ENCODE measurements around the gene ZNF718.
A peak's percentile ranks its signal among the peaks of the same experiment; 100 is the strongest.
"Not testable (repeated sequence)": the region's sequence is repeated elsewhere in the genome, so short reads cannot be mapped to it uniquely, and the experiment has no call there.

The ZNF718 gene

GRCh38 chr4:120616-121015 lies 3.7 kb upstream of the ZNF718 start:
- peak overlapping the region; percentile 56 for H3K9ac ChIP-seq (ENCODE audit: low read depth, low read length)
- no peaks in the 10 kb centered on the region for H4K20me1 ChIP-seq (ENCODE audit: insufficient read depth, low read length)
- H3K27me3 ChIP-seq (ENCODE audit: insufficient read depth, low read length, poor library complexity) = no peaks in the 10 kb centered on the region
- peak overlapping the region; percentile 58 for H3K4me2 ChIP-seq (ENCODE audit: insufficient read depth, low read length)
- DNase-seq (peak; percentile 41), ATAC-seq (ENCODE audit: insufficient read depth, low read depth) (no peak)
- H3K4me3 ChIP-seq (ENCODE audit: low read depth in 1 of 2, low read length in 2 of 2) = peak overlapping the region in 1 of 2 experiments; percentile 46; a peak in 2 of 4 replicates
- H3K36me3 ChIP-seq (ENCODE audit: insufficient read depth, low read length) = peaks cover 23% of the 10 kb centered on the region
- TF ChIP-seq EZH2 (IDR thresholded peaks at IDR 0.05; ENCODE audit: borderline replicate concordance, low read depth, low read length, severe bottlenecking) = no peak
- TF ChIP-seq, protein P1, sequence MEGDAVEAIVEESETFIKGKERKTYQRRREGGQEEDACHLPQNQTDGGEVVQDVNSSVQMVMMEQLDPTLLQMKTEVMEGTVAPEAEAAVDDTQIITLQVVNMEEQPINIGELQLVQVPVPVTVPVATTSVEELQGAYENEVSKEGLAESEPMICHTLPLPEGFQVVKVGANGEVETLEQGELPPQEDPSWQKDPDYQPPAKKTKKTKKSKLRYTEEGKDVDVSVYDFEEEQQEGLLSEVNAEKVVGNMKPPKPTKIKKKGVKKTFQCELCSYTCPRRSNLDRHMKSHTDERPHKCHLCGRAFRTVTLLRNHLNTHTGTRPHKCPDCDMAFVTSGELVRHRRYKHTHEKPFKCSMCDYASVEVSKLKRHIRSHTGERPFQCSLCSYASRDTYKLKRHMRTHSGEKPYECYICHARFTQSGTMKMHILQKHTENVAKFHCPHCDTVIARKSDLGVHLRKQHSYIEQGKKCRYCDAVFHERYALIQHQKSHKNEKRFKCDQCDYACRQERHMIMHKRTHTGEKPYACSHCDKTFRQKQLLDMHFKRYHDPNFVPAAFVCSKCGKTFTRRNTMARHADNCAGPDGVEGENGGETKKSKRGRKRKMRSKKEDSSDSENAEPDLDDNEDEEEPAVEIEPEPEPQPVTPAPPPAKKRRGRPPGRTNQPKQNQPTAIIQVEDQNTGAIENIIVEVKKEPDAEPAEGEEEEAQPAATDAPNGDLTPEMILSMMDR (IDR thresholded peaks at IDR 0.05; ENCODE audit: borderline replicate concordance, extremely low read depth, low read length, poor library complexity, severe bottlenecking) = no peak
- peaks cover 48% of the 10 kb centered on the region for H3K4me1 ChIP-seq (ENCODE audit: insufficient read depth, low read length)
- peak overlapping the region; percentile 63 for H2AFZ ChIP-seq (ENCODE audit: low read depth, low read length)
- peaks cover 62% of the 10 kb centered on the region for H3K9me3 ChIP-seq (ENCODE audit: insufficient read depth, low read length, severe bottlenecking)
- H3K27ac ChIP-seq (ENCODE audit: low read length) = peak overlapping the region; percentile 93
- peaks cover 23% of the 10 kb centered on the region for H3K79me2 ChIP-seq (ENCODE audit: insufficient read depth, low read length)

GRCh38 chr4:121408-122084 lies 2.8 kb upstream of the ZNF718 start:
- no peaks in the 10 kb centered on the region for H4K20me1 ChIP-seq (ENCODE audit: insufficient read depth, low read length)
- peak overlapping the region in 1 of 2 experiments; percentile 46; a peak in 2 of 4 replicates for H3K4me3 ChIP-seq (ENCODE audit: low read depth in 1 of 2, low read length in 2 of 2)
- DNase-seq (peak; percentile 80), ATAC-seq (ENCODE audit: insufficient read depth, low read depth) (peak; percentile 71)
- peaks cover 53% of the 10 kb centered on the region for H3K4me1 ChIP-seq (ENCODE audit: insufficient read depth, low read length)
- H3K27ac ChIP-seq (ENCODE audit: low read length) = peak overlapping the region; percentile 93
- peaks cover 32% of the 10 kb centered on the region for H3K79me2 ChIP-seq (ENCODE audit: insufficient read depth, low read length)
- TF ChIP-seq, protein P1 (IDR thresholded peaks at IDR 0.05; ENCODE audit: borderline replicate concordance, extremely low read depth, low read length, poor library complexity, severe bottlenecking) = peak; percentile 21
- no peak for TF ChIP-seq EZH2 (IDR thresholded peaks at IDR 0.05; ENCODE audit: borderline replicate concordance, low read depth, low read length, severe bottlenecking)
- peaks cover 32% of the 10 kb centered on the region for H3K36me3 ChIP-seq (ENCODE audit: insufficient read depth, low read length)
- no peaks in the 10 kb centered on the region for H3K27me3 ChIP-seq (ENCODE audit: insufficient read depth, low read length, poor library complexity)
- H3K9me3 ChIP-seq (ENCODE audit: insufficient read depth, low read length, severe bottlenecking) = peaks cover 71% of the 10 kb centered on the region
- peak overlapping the region; percentile 58 for H3K4me2 ChIP-seq (ENCODE audit: insufficient read depth, low read length)
- peak overlapping the region; percentile 56 for H3K9ac ChIP-seq (ENCODE audit: low read depth, low read length)
- H2AFZ ChIP-seq (ENCODE audit: low read depth, low read length) = peak overlapping the region; percentile 63

- Histone ChIP-seq H3K4me2 (ENCODE audit: insufficient read depth, low read length) (peak overlapping the region; percentile 55), H3K4me1 (ENCODE audit: insufficient read depth, low read length) (peaks cover 49% of the 10 kb centered on the region), H3K27ac (ENCODE audit: low read length) (peak overlapping the region; percentile 92), H3K9me3 (ENCODE audit: insufficient read depth, low read length, severe bottlenecking) (peaks cover 67% of the 10 kb centered on the region), H3K36me3 (ENCODE audit: insufficient read depth, low read length) (peaks cover 36% of the 10 kb centered on the region), H3K79me2 (ENCODE audit: insufficient read depth, low read length) (peaks cover 35% of the 10 kb centered on the region), H3K9ac (ENCODE audit: low read depth, low read length) (peak overlapping the region; percentile 68), H2AFZ (ENCODE audit: low read depth, low read length) (peak overlapping the region; percentile 67), H3K4me3 (ENCODE audit: low read depth in 1 of 2, low read length in 2 of 2) (peak overlapping the region in 1 of 2 experiments; percentile 62; a peak in 2 of 4 replicates)
- H4K20me1 ChIP-seq (ENCODE audit: insufficient read depth, low read length); DNase-seq; H3K27me3 ChIP-seq (ENCODE audit: insufficient read depth, low read length, poor library complexity); ATAC-seq (ENCODE audit: insufficient read depth, low read depth): not testable (repeated sequence)
These were observed 403 bp upstream of the ZNF718 start for GRCh38 chr4:123922-124274.

GRCh38 chr4:125091-125771 lies 930 bp downstream of the ZNF718 start:
- DNase-seq (peak; percentile 44), ATAC-seq (ENCODE audit: insufficient read depth, low read depth) (no peak)
- TF ChIP-seq, protein P1 (IDR thresholded peaks at IDR 0.05; ENCODE audit: borderline replicate concordance, extremely low read depth, low read length, poor library complexity, severe bottlenecking) = no peak
- TF ChIP-seq EZH2 (IDR thresholded peaks at IDR 0.05; ENCODE audit: borderline replicate concordance, low read depth, low read length, severe bottlenecking) = no peak
- H3K27me3 ChIP-seq (ENCODE audit: insufficient read depth, low read length, poor library complexity) = no peaks in the 10 kb centered on the region
- H3K27ac ChIP-seq (ENCODE audit: low read length) = peak overlapping the region; percentile 92
- H3K9me3 ChIP-seq (ENCODE audit: insufficient read depth, low read length, severe bottlenecking) = peaks cover 55% of the 10 kb centered on the region
- peaks cover 42% of the 10 kb centered on the region for H3K4me1 ChIP-seq (ENCODE audit: insufficient read depth, low read length)
- H3K4me2 ChIP-seq (ENCODE audit: insufficient read depth, low read length) = peak overlapping the region; percentile 55
- H3K4me3 ChIP-seq (ENCODE audit: low read depth in 1 of 2, low read length in 2 of 2) = peak overlapping the region; percentile 22 to 62; a peak in 3 of 4 replicates
- H3K36me3 ChIP-seq (ENCODE audit: insufficient read depth, low read length) = peaks cover 36% of the 10 kb centered on the region
- H2AFZ ChIP-seq (ENCODE audit: low read depth, low read length) = peak overlapping the region; percentile 67
- H3K9ac ChIP-seq (ENCODE audit: low read depth, low read length) = peak overlapping the region; percentile 68
- H3K79me2 ChIP-seq (ENCODE audit: insufficient read depth, low read length) = peaks cover 35% of the 10 kb centered on the region
- no peaks in the 10 kb centered on the region for H4K20me1 ChIP-seq (ENCODE audit: insufficient read depth, low read length)

Data from DND-41 (cell line).